ENCODE data around the gene SLC23A2. TPM values are rescaled to one million over a fixed set of nuclear protein-coding genes. Genes with fewer than 3 reads are reported as not detected.

Gene SLC23A2
- total RNA-seq, 2 experiments from 2014 or later = 14.3 to 25.7 TPM

DNA sequence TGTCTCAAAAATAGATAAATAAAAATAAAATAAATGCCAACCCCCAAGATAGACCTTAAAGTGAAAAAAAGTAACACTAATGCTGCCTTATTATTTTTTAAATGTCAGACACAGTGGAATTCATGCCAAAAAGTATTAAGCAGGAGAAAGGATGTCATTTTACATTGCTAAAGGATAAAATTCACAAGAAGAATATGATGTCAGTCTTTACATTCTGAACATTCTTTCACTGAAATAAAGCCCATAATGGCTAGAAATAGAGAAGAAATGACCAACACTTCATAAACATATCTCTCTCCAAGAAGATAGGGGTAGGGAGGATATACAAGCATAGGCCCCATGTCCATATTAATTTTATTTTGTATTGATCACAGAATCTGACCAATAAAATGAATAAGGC, 47.4 kb downstream of the SLC23A2 start:
- Histone ChIP-seq H3K4me3 (ENCODE audit: low read depth, low read length, poor library complexity, severe bottlenecking) (no peak overlapping the region), H3K4me1 (ENCODE audit: insufficient read depth, low read length, poor library complexity, severe bottlenecking) (peaks cover 15% of the 10 kb centered on the region), H3K79me2 (ENCODE audit: insufficient read depth, low read depth, low read length) (no peaks in the 10 kb centered on the region), H3K36me3 (ENCODE audit: insufficient read depth, low read length) (peaks cover 19% of the 10 kb centered on the region), H4K20me1 (ENCODE audit: insufficient read depth, low read length) (peaks cover 3% of the 10 kb centered on the region; the same call in 1 of the 2 replicates), H3K9me3 (ENCODE audit: low read length) (peaks cover 9% of the 10 kb centered on the region; the same call in 1 of the 2 replicates), H3K9me2 (ENCODE audit: insufficient read depth, low read length) (no peaks in the 10 kb centered on the region), H3K4me2 (ENCODE audit: low read length) (no peak overlapping the region), H3K27ac (ENCODE audit: low read depth, low read length, poor library complexity, severe bottlenecking) (no peak overlapping the region), H2AFZ (ENCODE audit: low read length) (no peak overlapping the region)
- ChIA-PET CTCF (ENCODE audit: unreplicated experiment) (no interaction called here), POLR2A (interaction anchor here (0.6 kb wide), 2 partner anchors 107 to 220 kb away, joined by 3 to 4 read pairs; no protein-coding TSS in a partner anchor)
- TF ChIP-seq, protein P1, sequence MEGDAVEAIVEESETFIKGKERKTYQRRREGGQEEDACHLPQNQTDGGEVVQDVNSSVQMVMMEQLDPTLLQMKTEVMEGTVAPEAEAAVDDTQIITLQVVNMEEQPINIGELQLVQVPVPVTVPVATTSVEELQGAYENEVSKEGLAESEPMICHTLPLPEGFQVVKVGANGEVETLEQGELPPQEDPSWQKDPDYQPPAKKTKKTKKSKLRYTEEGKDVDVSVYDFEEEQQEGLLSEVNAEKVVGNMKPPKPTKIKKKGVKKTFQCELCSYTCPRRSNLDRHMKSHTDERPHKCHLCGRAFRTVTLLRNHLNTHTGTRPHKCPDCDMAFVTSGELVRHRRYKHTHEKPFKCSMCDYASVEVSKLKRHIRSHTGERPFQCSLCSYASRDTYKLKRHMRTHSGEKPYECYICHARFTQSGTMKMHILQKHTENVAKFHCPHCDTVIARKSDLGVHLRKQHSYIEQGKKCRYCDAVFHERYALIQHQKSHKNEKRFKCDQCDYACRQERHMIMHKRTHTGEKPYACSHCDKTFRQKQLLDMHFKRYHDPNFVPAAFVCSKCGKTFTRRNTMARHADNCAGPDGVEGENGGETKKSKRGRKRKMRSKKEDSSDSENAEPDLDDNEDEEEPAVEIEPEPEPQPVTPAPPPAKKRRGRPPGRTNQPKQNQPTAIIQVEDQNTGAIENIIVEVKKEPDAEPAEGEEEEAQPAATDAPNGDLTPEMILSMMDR (conservative IDR thresholded peaks at IDR 0.05; ENCODE audit: low read length) = no peak
- no peak for TF ChIP-seq EZH2phosphoT487 (IDR thresholded peaks at IDR 0.05; ENCODE audit: borderline replicate concordance, low read depth, low read length)
- intact Hi-C loops (cut with micrococcal nuclease; ENCODE audit: unreplicated experiment) = loop anchor here (10.0 kb wide), 1 partner anchor 241 kb away; no protein-coding TSS in a partner anchor
- BruUV-seq (replicated peaks) = no TSS peak
- no peak for DNase-seq (ENCODE audit: low spot score)

GRCh38 chr20:4952229-4952628, 49.1 kb downstream of the SLC23A2 start:
- Histone ChIP-seq H3K4me1 (ENCODE audit: insufficient read depth, low read length, poor library complexity, severe bottlenecking) (peaks cover 14% of the 10 kb centered on the region), H4K20me1 (ENCODE audit: insufficient read depth, low read length) (peaks cover 3% of the 10 kb centered on the region; the same call in 1 of the 2 replicates), H3K36me3 (ENCODE audit: insufficient read depth, low read length) (peaks cover 19% of the 10 kb centered on the region), H3K79me2 (ENCODE audit: insufficient read depth, low read depth, low read length) (no peaks in the 10 kb centered on the region), H3K27ac (ENCODE audit: low read depth, low read length, poor library complexity, severe bottlenecking) (no peak overlapping the region), H2AFZ (ENCODE audit: low read length) (no peak overlapping the region), H3K9me2 (ENCODE audit: insufficient read depth, low read length) (no peaks in the 10 kb centered on the region), H3K4me3 (ENCODE audit: low read depth, low read length, poor library complexity, severe bottlenecking) (no peak overlapping the region), H3K4me2 (ENCODE audit: low read length) (no peak overlapping the region), H3K9me3 (ENCODE audit: low read length) (peaks cover 9% of the 10 kb centered on the region; the same call in 1 of the 2 replicates)
- no TSS peak for BruUV-seq (replicated peaks)
- TF ChIP-seq, protein P1 (conservative IDR thresholded peaks at IDR 0.05; ENCODE audit: low read length) = no peak
- no peak for TF ChIP-seq EZH2phosphoT487 (IDR thresholded peaks at IDR 0.05; ENCODE audit: borderline replicate concordance, low read depth, low read length)
- DNase-seq (ENCODE audit: low spot score) = no peak
- CTCF ChIA-PET (ENCODE audit: unreplicated experiment) = no interaction called here
- intact Hi-C loops (cut with micrococcal nuclease; ENCODE audit: unreplicated experiment) = loop anchor here (10.0 kb wide), 1 partner anchor 243 kb away; no protein-coding TSS in a partner anchor
- POLR2A ChIA-PET = interaction anchor here (0.8 kb wide), 1 partner anchor 145 kb away, joined by 3 read pairs; no protein-coding TSS in a partner anchor

DNA sequence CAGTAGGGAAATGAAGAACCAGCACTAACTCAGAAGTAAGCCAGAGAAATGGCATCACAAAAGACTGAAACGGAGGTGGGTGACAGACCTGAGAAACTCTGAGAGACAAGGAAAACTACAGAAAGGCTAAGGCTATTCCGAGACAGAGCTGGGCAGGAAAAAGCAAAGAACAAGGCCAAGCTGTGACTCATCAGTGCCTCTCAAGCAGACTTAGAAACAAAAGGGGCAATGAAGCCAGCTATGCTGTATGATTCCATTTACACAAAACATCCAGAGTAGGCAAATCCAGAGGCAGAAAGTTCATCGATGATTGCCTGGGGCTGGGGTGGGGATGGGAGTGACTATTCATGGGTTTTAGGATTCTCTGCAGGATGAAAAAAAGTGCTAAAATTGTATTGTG, 50.0 kb downstream of the SLC23A2 start:
- POLR2A ChIA-PET = no interaction called here
- H3K4me2 ChIP-seq (ENCODE audit: low read length) = no peak overlapping the region
- intact Hi-C loops (cut with micrococcal nuclease; ENCODE audit: unreplicated experiment) = loop anchor here (10.0 kb wide), 1 partner anchor 244 kb away; no protein-coding TSS in a partner anchor

More for the DNA sequence above, 50.0 kb downstream of the SLC23A2 start:
- Histone ChIP-seq H3K4me3 (ENCODE audit: low read depth, low read length, poor library complexity, severe bottlenecking) (no peak overlapping the region), H3K9me2 (ENCODE audit: insufficient read depth, low read length) (no peaks in the 10 kb centered on the region), H3K4me1 (ENCODE audit: insufficient read depth, low read length, poor library complexity, severe bottlenecking) (peaks cover 18% of the 10 kb centered on the region), H3K79me2 (ENCODE audit: insufficient read depth, low read depth, low read length) (no peaks in the 10 kb centered on the region), H4K20me1 (ENCODE audit: insufficient read depth, low read length) (peaks cover 3% of the 10 kb centered on the region; the same call in 1 of the 2 replicates), H2AFZ (ENCODE audit: low read length) (no peak overlapping the region), H3K27ac (ENCODE audit: low read depth, low read length, poor library complexity, severe bottlenecking) (no peak overlapping the region), H3K9me3 (ENCODE audit: low read length) (peaks cover 9% of the 10 kb centered on the region; the same call in 1 of the 2 replicates), H3K36me3 (ENCODE audit: insufficient read depth, low read length) (peaks cover 19% of the 10 kb centered on the region)
- DNase-seq (ENCODE audit: low spot score) = no peak
- no TSS peak for BruUV-seq (replicated peaks)
- TF ChIP-seq, protein P1 (conservative IDR thresholded peaks at IDR 0.05; ENCODE audit: low read length) = no peak
- TF ChIP-seq EZH2phosphoT487 (IDR thresholded peaks at IDR 0.05; ENCODE audit: borderline replicate concordance, low read depth, low read length) = no peak
- CTCF ChIA-PET (ENCODE audit: unreplicated experiment) = no interaction called here
